GM19239 (cell line): ENCODE data around the gene PAOX.
"Not testable (repeated sequence)": the region's sequence is repeated elsewhere in the genome, so short reads cannot be mapped to it uniquely, and the experiment has no call there.

Experiments used
- DNase-seq: peaks from one replicate; pipeline ENCODE4 v3.0.0; 2011; ENCODE audit warnings: low spot score; ENCODE audit not compliant: insufficient read length
- FAIRE-seq: peaks from 2 replicates; lab custom pipeline; 2011; peaks lifted over from hg19 to GRCh38; lab: Jason Lieb, UNC

PAOX gene

DNA sequence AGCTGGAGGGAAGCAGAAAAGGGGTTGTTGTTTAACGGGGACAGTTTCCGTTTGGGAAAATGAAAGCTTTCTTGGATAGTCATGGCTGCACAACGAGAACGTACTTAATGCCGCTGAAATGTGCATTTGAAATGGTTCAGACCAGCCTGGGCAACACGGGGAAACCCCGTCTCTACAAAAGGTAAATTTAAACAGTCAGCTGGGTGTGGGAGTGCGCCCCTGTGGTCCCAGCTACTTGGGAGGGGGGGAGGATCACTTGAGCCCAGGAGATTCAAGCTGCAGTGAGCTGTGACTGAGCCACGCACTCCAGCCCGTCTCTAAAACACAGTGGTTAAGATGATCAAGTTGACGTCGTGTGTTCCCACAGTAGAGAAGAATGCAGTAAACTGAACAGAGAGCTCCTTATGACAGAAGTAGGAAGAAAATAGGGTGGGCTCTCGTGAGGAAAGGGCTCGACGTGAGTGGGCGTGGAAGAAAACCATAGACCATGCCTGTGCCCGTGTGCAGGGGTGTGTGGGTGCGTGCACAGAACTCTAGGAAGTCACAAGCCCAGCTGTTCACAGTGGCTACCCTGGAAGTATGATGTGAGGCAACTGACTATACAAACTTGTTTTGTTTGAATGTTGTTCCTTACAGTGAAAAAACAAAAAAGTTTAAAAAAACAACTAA, 17.2 kb upstream of the PAOX start:
- FAIRE-seq (peak; percentile 75), DNase-seq (no peak)

- FAIRE-seq: no peak
- no peak for DNase-seq
Observed at GRCh38 chr10:133362846-133363245, 16.2 kb upstream of the PAOX start.

GRCh38 chr10:133364645-133365431, 14.2 kb upstream of the PAOX start:
- DNase-seq (no peak), FAIRE-seq (no peak)

DNA sequence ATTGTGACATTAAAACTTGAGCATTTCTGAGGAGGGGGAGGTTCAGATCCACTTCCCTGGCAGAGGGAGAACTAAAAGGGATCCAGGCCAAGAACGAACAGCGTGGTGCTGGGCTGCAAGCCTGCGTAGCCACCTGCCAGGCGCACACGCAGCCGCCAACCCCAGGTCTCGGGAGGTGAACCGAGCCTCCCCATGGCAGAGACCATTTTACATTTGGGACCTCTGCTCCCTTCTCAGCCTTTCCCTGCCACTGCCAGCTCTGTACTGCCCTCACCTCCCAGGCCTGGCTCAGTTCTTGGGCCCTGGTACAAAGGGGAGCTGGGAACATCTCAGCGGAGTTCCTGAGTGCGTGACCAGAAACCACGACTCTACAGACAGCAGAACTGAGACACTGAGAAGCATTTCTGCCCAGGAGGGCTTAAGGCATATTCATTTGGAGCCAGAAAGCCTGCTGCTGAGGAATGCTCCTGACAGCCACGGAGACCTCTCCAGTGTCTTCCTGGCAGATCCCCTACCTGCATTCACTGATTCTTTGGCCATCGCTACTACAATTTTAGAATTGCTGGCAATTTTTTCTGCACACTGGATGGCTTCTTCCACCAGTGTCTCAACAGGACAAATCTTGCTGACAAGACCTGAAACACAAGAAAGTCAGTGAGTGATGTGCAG, 13.5 kb upstream of the PAOX start:
- FAIRE-seq (no peak), DNase-seq (no peak)

DNA sequence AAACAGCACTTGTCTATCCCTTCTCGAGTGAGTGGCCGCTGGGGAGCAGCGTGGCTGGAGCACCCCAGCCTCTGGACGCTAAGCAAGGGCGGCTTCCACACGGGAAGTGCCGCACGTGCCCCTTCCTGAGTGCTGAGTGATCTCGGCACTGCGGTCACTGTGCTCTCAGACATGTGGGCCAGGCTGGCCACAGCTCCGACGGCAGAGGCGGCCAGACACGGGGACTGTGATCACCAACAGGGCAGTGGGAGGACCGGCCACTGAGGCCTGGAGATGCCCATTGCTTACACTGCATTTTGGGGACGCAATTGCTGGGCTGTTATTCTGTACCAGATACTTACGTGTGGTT, 13.0 kb upstream of the PAOX start:
- DNase-seq (no peak), FAIRE-seq (no peak)

GRCh38 chr10:133366751-133367150, 12.3 kb upstream of the PAOX start:
- DNase-seq (no peak), FAIRE-seq (no peak)

DNA sequence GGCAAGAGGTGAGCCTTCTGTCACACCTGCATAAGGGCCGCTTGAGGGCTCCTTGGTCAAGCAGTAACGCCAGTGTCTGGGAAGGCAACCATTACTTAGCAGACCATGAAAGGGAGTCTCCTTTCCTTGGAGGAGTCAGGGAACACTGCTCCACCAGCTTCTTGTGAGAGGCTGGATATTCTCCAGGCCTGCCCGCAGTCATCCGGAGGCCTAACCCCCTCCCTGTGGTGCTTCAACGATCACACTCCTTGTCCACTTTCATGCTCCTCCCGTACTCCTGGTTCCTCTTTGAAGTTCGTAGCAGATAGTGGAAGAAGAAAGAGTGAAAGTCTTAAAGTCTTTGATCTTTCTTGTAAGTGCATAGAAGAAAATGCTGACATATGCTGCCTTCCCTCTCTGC, 11.6 kb upstream of the PAOX start:
- not testable (repeated sequence) for FAIRE-seq, DNase-seq

DNA sequence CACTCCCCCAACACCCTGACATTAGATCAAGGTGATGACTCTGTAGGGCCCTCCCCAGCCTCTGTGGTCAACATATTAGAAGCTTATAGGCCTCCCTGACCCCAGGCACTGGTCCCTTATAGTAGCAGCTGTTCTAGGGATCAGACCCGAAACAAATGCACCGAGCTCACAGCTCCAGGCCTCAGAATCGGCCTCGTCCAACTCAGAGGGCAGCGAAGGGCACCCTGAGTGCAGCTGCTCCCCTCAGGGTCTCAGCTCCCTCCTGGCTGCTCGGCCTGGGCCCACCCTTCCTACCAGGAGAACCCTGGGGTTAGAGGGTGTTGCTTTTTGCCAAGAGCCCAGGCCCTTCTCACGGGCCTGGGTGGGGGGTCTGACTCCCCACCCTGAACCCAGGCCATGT, 10.9 kb upstream of the PAOX start:
- FAIRE-seq (no peak), DNase-seq (no peak)

DNA sequence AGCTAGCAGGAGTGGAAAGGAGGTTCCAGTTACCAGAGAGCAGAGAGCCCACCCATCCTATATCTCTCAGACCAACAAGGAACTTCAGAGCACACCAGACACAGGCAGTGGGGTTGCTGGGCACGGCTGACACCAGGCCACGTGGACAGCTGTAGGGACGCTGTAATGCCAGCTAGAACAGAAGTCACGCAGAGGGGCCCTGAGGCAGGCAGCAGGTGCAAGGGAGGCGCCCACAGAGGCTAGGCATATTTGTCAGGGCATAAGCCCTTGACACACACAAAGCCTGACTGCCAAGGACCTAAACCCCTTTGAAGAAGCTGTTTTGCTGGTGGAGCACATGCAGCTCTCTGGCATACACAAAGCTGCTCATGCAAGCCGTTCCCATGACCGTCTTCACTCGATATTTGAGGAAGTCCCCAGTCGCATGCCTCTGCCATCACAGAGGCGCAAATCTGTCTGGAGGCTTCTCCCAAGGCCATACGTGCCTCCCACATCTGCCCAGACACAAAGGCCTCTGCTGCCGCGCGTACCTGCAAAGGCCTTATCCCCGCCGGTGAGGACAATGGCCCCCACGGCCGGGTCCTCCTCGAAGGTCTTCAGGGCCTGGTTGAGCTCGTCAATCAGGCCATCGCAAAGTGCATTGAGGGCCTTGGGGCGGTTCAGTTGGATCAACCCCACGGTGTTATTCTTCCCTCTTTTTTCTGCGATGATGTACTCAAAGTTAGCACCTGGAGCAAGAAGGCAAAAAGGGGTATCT, 8.9 kb upstream of the PAOX start:
- DNase-seq (no peak), FAIRE-seq (no peak)

- no peak for FAIRE-seq
- no peak for DNase-seq
Observed at GRCh38 chr10:133372507-133372906, 6.6 kb upstream of the PAOX start.

- DNase-seq: peak; percentile 100
- FAIRE-seq: peak; percentile 95
Observed at GRCh38 chr10:133373174-133374090, 5.6 kb upstream of the PAOX start, which contains the start of gene ECHS1. ECHS1 (minus strand) TSS chr10:133373354; CDS start chr10:133373333, 21 bp downstream.

- no peak for FAIRE-seq
- DNase-seq: no peak
Observed at GRCh38 chr10:133375357-133376115, 3.5 kb upstream of the PAOX start.

- FAIRE-seq, DNase-seq: not testable (repeated sequence)
Observed at GRCh38 chr10:133376183-133376582, 2.9 kb upstream of the PAOX start.

GRCh38 chr10:133377025-133377817, 1.8 kb upstream of the PAOX start:
- no peak for FAIRE-seq

GRCh38 chr10:133377818-133378250, 1.2 kb upstream of the PAOX start:
- FAIRE-seq (no peak), DNase-seq (no peak)

More at GRCh38 chr10:133377025-133377817, 1.8 kb upstream of the PAOX start:
- no peak for DNase-seq

GRCh38 chr10:133378251-133379096, 588 bp upstream of the PAOX start:
- FAIRE-seq: peak; percentile 82
- DNase-seq: peak; percentile 64
